Liver (tissue), 9 donors: ENCODE measurements around the gene GPR68. TPM values are rescaled to one million over a fixed set of nuclear protein-coding genes. Genes with fewer than 3 reads are reported as not detected.

Source experiments
- DNase-seq: peaks from one replicate; pipeline ENCODE4 v3.0.0-alpha.2; 2017; ENCODE audit warnings: low spot score
- H3K27ac ChIP-seq, 2 donors: one replicate each; pipeline ENCODE4 v1.7.0; 2013; ENCODE audit warnings: inconsistent platforms in 2 of 2, low read length in 2 of 2, control low read depth in 1 of 2, low read depth in 1 of 2, mild to moderate bottlenecking in 1 of 2
- H3K27me3 ChIP-seq, 4 donors: one replicate each; pipeline versions ENCODE4 v1.6.1 to v1.7.0; 2013; ENCODE audit warnings: low read length in 3 of 4, inconsistent platforms in 1 of 4, mild to moderate bottlenecking in 1 of 4, moderate library complexity in 1 of 4; ENCODE audit not compliant: control insufficient read depth in 4 of 4, insufficient read depth in 4 of 4
- H3K36me3 ChIP-seq, 4 donors: one replicate each; pipeline versions ENCODE4 v1.6.1 to v1.7.0; 2013; ENCODE audit warnings: low read length in 3 of 4, mild to moderate bottlenecking in 3 of 4, low read depth in 1 of 4, moderate library complexity in 1 of 4; ENCODE audit not compliant: control insufficient read depth in 4 of 4, insufficient read depth in 3 of 4
- H3K4me1 ChIP-seq, 4 donors: one replicate each; pipeline versions ENCODE4 v1.6.1 to v1.7.0; 2013; ENCODE audit warnings: low read length in 3 of 4, mild to moderate bottlenecking in 3 of 4, moderate library complexity in 1 of 4; ENCODE audit not compliant: control insufficient read depth in 4 of 4, insufficient read depth in 4 of 4
- H3K4me3 ChIP-seq, 3 donors: one replicate each; pipeline versions ENCODE4 v1.6.1 to v1.7.0; 2013; ENCODE audit warnings: low read length in 3 of 3, control low read depth in 1 of 3, low read depth in 1 of 3, mild to moderate bottlenecking in 1 of 3
- H3K9ac ChIP-seq, 2 donors: one replicate each; pipeline ENCODE4 v1.7.0; 2013; ENCODE audit warnings: low read length in 2 of 2, mild to moderate bottlenecking in 2 of 2, moderate library complexity in 2 of 2, control low read depth in 1 of 2, low read depth in 1 of 2
- H3K9me3 ChIP-seq, 4 donors: one replicate each; pipeline versions ENCODE4 v1.6.1 to v1.7.0; 2013; ENCODE audit warnings: low read length in 3 of 4; ENCODE audit not compliant: control insufficient read depth in 4 of 4
- EGR1 ChIP-seq, 2 donors: IDR thresholded peaks; 2 replicates each; pipeline ENCODE4 v1.6.1; 2016 to 2018; ENCODE audit warnings: antibody characterized with exemption in 2 of 2, low read depth in 2 of 2
- FOXA1 ChIP-seq: IDR thresholded peaks from 2 replicates; pipeline ENCODE4 v1.6.1; 2016; ENCODE audit warnings: antibody characterized with exemption
- FOXA2 ChIP-seq: IDR thresholded peaks from 2 replicates; pipeline ENCODE4 v1.6.1; 2016; ENCODE audit warnings: antibody characterized with exemption
- GABPA ChIP-seq, 2 donors: IDR thresholded peaks in 1 of 2; conservative IDR thresholded peaks in 1 of 2; 2 replicates each; pipeline ENCODE4 v1.6.1; 2016; ENCODE audit warnings: antibody characterized with exemption in 2 of 2, mild to moderate bottlenecking in 1 of 2, moderate library complexity in 1 of 2
- HNF4A ChIP-seq, 2 donors: conservative IDR thresholded peaks; 2 replicates each; pipeline ENCODE4 v1.6.1; 2016; ENCODE audit warnings: antibody characterized with exemption in 2 of 2, mild to moderate bottlenecking in 2 of 2
- HNF4G ChIP-seq: IDR thresholded peaks from 2 replicates; pipeline ENCODE4 v1.6.1; 2016; ENCODE audit warnings: antibody characterized with exemption
- JUND ChIP-seq, 2 donors: IDR thresholded peaks; 2 replicates each; pipeline ENCODE4 v1.6.1; 2016; ENCODE audit warnings: antibody characterized with exemption in 2 of 2
- RAD21 ChIP-seq, 2 donors: IDR thresholded peaks; 2 replicates each; pipeline ENCODE4 v1.6.1; 2016; ENCODE audit warnings: antibody characterized with exemption in 2 of 2, mild to moderate bottlenecking in 2 of 2
- SP1 ChIP-seq: IDR thresholded peaks from 2 replicates; pipeline ENCODE4 v1.6.1; 2018; ENCODE audit warnings: antibody characterized with exemption, mild to moderate bottlenecking
- TAF1 ChIP-seq: conservative IDR thresholded peaks from 2 replicates; pipeline ENCODE4 v1.6.1; 2016; ENCODE audit warnings: antibody characterized with exemption, mild to moderate bottlenecking
- WGBS: extraction: QIAGEN DNeasy Blood & Tissue Kit; methylation state at CpG from one replicate; pipeline ENCODE4 v1.1.7; 2013; 5-methylcytosine and 5-hydroxymethylcytosine counted together
- polyA plus RNA-seq, 2 donors: library from polyadenylated mRNA; stranded (reverse) in 1 of 2; unstranded in 1 of 2; fragments of 200-250 nt in 1 of 2; fragments of >200 nt in 1 of 2; fragmentation: Nextera tagmentation in 1 of 2; extraction: Ambion mirVana in 1 of 2; gene quantifications; one replicate each; pipeline versions ENCODE4 v1.2.1 to v1.2.3, GENCODE V29; 2013 to 2015
- total RNA-seq, 2 donors: library from RNA; depleted of rRNA; stranded (reverse); fragments of >200 nt; gene quantifications; one replicate each; pipeline ENCODE4 v1.2.3, GENCODE V29; 2014
- TF ChIP-seq, protein P1 (sequence below): IDR thresholded peaks from 2 replicates; pipeline ENCODE4 v1.6.1; 2016; ENCODE audit warnings: antibody characterized with exemption
- TF ChIP-seq, protein P2 (sequence below): IDR thresholded peaks from 2 replicates; pipeline ENCODE4 v1.6.1; 2016; ENCODE audit warnings: antibody characterized with exemption
- TF ChIP-seq, protein P3 (sequence below): fragments of 150-350 bp; IDR thresholded peaks from 2 replicates; pipeline ENCODE4 v1.5.1; 2017; ENCODE audit warnings: improper control_type of control experiment, low read depth, low read length; ENCODE audit not compliant: missing input control
- TF ChIP-seq, protein P4 (sequence below): IDR thresholded peaks from 2 replicates; pipeline ENCODE4 v1.6.1; 2016; ENCODE audit warnings: antibody characterized with exemption
- TF ChIP-seq, protein P5 (sequence below): IDR thresholded peaks from 2 replicates; pipeline ENCODE4 v1.6.1; 2016; ENCODE audit warnings: antibody characterized with exemption, mild to moderate bottlenecking
- donor health status: healthy.
- donor health status: healthy.
- donor health status: healthy.
- donor health status: healthy.
- donor health status: healthy.

Gene GPR68
- total and polyA plus RNA-seq, 4 donors = 0.17 to 0.37 (median 0.33) TPM; not detected in 1

DNA sequence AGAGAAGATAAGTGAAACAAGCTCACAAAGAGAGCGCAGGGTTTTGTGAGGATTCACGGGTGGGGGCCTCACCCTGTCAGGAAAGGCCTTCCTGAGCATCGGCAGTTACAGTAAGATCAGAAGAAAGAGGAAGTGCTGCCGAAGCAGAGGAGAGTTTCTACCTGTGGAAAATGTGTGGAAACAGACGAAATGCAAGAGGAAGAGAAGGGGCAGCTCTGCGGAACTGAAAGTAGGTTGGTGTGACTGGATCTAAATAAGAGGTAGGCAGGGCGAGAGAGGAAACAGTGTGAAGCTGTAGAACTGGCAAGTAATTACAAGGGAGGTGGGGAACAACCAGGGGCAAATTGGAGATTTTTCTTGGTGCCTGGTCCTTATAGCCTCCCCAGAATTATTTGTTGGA lies 2.6 kb downstream of the GPR68 start:
- no peaks in the 10 kb centered on the region for H3K36me3 ChIP-seq
- no peak for DNase-seq
- TF ChIP-seq SP1 (no peak), FOXA1 (no peak), FOXA2 (no peak), TAF1 (no peak), RAD21 (IDR thresholded peaks at IDR 0.05) (no peak), JUND (IDR thresholded peaks at IDR 0.05) (no peak), HNF4A (conservative IDR thresholded peaks at IDR 0.05) (no peak), EGR1 (IDR thresholded peaks at IDR 0.05; ENCODE audit: low read depth in 2 of 2) (no peak)
- TF ChIP-seq, protein P1, sequence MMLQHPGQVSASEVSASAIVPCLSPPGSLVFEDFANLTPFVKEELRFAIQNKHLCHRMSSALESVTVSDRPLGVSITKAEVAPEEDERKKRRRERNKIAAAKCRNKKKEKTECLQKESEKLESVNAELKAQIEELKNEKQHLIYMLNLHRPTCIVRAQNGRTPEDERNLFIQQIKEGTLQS = no peak
- TF ChIP-seq, protein P2, sequence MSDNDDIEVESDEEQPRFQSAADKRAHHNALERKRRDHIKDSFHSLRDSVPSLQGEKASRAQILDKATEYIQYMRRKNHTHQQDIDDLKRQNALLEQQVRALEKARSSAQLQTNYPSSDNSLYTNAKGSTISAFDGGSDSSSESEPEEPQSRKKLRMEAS = no peak
- TF ChIP-seq, protein P3, sequence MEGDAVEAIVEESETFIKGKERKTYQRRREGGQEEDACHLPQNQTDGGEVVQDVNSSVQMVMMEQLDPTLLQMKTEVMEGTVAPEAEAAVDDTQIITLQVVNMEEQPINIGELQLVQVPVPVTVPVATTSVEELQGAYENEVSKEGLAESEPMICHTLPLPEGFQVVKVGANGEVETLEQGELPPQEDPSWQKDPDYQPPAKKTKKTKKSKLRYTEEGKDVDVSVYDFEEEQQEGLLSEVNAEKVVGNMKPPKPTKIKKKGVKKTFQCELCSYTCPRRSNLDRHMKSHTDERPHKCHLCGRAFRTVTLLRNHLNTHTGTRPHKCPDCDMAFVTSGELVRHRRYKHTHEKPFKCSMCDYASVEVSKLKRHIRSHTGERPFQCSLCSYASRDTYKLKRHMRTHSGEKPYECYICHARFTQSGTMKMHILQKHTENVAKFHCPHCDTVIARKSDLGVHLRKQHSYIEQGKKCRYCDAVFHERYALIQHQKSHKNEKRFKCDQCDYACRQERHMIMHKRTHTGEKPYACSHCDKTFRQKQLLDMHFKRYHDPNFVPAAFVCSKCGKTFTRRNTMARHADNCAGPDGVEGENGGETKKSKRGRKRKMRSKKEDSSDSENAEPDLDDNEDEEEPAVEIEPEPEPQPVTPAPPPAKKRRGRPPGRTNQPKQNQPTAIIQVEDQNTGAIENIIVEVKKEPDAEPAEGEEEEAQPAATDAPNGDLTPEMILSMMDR = no peak
- no peak overlapping the region for H3K4me3 ChIP-seq
- H3K27me3 ChIP-seq = no peaks in the 10 kb centered on the region
- no peak overlapping the region for H3K27ac ChIP-seq
- no peaks in the 10 kb centered on the region for H3K9me3 ChIP-seq
- 62% methylated on average over 7 of the region's 7 CpGs for WGBS
- H3K9ac ChIP-seq = peak overlapping the region in 1 of 2 donors; percentile 22
- H3K4me1 ChIP-seq = no peaks in the 10 kb centered on the region

DNA sequence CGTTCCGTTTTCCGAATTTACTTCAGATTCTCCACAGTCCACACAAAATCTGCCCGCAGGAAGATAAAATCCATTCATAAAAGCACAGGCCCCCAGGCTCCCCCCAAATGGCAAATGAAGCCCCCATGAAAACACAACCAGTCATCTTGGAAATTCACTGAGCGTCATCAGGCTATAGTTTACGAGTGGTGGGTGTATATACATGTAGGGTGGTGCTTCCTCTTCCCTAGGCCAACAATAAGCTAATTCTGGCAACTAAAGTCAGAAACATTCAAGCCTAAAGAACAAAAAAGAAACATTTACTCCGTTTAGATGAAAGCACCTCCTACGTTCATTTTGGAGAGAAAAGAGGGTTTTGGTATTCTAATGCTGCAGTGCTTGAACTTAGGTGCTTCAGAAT lies 5.8 kb downstream of the GPR68 start:
- Histone ChIP-seq H3K4me3 (no peak overlapping the region), H3K4me1 (no peaks in the 10 kb centered on the region), H3K36me3 (no peaks in the 10 kb centered on the region), H3K27me3 (no peaks in the 10 kb centered on the region), H3K27ac (no peak overlapping the region), H3K9me3 (no peaks in the 10 kb centered on the region), H3K9ac (no peak overlapping the region)
- no peak for TF ChIP-seq HNF4G
- no peak for TF ChIP-seq GABPA (IDR thresholded peaks at IDR 0.05 in 1 of 2, conservative IDR thresholded peaks at IDR 0.05 in 1 of 2)
- no peak for TF ChIP-seq TAF1
- TF ChIP-seq FOXA2 = no peak
- TF ChIP-seq, protein P2 = no peak
- no peak for TF ChIP-seq SP1
- TF ChIP-seq, protein P4, sequence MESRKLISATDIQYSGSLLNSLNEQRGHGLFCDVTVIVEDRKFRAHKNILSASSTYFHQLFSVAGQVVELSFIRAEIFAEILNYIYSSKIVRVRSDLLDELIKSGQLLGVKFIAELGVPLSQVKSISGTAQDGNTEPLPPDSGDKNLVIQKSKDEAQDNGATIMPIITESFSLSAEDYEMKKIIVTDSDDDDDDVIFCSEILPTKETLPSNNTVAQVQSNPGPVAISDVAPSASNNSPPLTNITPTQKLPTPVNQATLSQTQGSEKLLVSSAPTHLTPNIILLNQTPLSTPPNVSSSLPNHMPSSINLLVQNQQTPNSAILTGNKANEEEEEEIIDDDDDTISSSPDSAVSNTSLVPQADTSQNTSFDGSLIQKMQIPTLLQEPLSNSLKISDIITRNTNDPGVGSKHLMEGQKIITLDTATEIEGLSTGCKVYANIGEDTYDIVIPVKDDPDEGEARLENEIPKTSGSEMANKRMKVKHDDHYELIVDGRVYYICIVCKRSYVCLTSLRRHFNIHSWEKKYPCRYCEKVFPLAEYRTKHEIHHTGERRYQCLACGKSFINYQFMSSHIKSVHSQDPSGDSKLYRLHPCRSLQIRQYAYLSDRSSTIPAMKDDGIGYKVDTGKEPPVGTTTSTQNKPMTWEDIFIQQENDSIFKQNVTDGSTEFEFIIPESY = no peak
- WGBS = 83% methylated on average over 8 of the region's 8 CpGs
- no peak for DNase-seq

DNA sequence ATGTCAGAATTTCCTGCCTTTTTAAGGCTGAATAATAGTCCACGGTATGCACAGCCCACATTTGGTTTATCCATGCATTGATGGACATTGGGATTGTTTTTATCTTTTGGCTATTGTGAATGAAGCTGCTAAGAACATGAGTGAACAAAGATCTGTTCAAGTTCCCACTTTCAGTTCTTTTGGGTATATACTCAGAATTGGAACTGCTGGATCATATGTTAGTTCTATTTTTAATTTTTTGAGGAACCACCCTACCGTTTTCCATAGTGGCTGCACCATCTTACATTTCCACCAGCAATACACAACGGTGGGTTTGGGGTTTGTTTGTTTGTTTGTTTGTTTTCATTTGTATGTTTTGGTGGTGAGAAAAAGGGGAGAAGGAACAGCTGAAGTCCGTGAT lies 6.4 kb downstream of the GPR68 start:
- Histone ChIP-seq H3K4me1 (no peaks in the 10 kb centered on the region), H3K4me3 (no peak overlapping the region), H3K27ac (no peak overlapping the region), H3K36me3 (no peaks in the 10 kb centered on the region), H3K9ac (no peak overlapping the region), H3K9me3 (no peaks in the 10 kb centered on the region), H3K27me3 (no peaks in the 10 kb centered on the region)
- whole genome bisulfite sequencing = 74% methylated on average over 4 of the region's 4 CpGs
- no peak for DNase-seq
- TF ChIP-seq, protein P5, sequence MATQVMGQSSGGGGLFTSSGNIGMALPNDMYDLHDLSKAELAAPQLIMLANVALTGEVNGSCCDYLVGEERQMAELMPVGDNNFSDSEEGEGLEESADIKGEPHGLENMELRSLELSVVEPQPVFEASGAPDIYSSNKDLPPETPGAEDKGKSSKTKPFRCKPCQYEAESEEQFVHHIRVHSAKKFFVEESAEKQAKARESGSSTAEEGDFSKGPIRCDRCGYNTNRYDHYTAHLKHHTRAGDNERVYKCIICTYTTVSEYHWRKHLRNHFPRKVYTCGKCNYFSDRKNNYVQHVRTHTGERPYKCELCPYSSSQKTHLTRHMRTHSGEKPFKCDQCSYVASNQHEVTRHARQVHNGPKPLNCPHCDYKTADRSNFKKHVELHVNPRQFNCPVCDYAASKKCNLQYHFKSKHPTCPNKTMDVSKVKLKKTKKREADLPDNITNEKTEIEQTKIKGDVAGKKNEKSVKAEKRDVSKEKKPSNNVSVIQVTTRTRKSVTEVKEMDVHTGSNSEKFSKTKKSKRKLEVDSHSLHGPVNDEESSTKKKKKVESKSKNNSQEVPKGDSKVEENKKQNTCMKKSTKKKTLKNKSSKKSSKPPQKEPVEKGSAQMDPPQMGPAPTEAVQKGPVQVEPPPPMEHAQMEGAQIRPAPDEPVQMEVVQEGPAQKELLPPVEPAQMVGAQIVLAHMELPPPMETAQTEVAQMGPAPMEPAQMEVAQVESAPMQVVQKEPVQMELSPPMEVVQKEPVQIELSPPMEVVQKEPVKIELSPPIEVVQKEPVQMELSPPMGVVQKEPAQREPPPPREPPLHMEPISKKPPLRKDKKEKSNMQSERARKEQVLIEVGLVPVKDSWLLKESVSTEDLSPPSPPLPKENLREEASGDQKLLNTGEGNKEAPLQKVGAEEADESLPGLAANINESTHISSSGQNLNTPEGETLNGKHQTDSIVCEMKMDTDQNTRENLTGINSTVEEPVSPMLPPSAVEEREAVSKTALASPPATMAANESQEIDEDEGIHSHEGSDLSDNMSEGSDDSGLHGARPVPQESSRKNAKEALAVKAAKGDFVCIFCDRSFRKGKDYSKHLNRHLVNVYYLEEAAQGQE = no peak
- TF ChIP-seq, protein P3 = no peak
- TF ChIP-seq SP1 = no peak
- TF ChIP-seq, protein P1 = no peak
- TF ChIP-seq HNF4G = no peak
- TF ChIP-seq FOXA2 = no peak
- no peak for TF ChIP-seq RAD21 (IDR thresholded peaks at IDR 0.05)
- TF ChIP-seq, protein P2 = no peak
- TF ChIP-seq JUND (IDR thresholded peaks at IDR 0.05) = no peak
- no peak for TF ChIP-seq FOXA1
